ENCODE data around the gene GGN. TPM values are rescaled to one million over a fixed set of nuclear protein-coding genes. Genes with fewer than 3 reads are reported as not detected.

The GGN gene
- total RNA-seq, 1 experiment from 2014 or later, result 0.47 TPM

DNA sequence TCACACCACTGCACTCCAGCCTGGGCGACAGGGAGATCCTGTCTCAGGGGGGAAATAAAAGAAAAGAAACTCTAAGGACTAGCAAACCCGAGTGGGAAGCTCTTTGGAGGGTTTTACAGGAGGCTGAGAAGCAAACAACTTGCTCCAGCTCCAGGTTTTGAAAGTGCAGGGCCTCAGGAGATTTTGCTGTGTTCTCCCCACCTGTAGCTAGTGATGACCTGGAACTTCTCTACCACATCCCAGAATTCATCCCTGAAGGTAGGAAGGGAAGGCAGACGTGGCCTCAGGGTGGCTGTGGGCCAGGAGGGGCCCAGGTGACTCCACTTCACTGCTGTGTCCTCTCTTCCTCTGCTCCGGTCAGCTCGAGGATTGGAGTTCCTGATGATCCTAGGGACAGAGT lies 29.8 kb downstream of the GGN start:
- Histone ChIP-seq H3K36me3 (ENCODE audit: control insufficient read depth in 1 of 2, insufficient read depth in 2 of 2, low read length in 2 of 2) (no peaks in the 10 kb centered on the region), H3K27ac (ENCODE audit: low read depth, low read length) (no peak overlapping the region), H3K4me3 (replicated peaks in 1 of 2; ENCODE audit: low read depth in 1 of 2, low read length in 2 of 2) (no peak overlapping the region), H3K9ac (ENCODE audit: low read length) (no peak overlapping the region), H2AFZ (ENCODE audit: low read depth, low read length, poor library complexity, severe bottlenecking) (no peak overlapping the region), H3K4me1 (ENCODE audit: control insufficient read depth in 1 of 2, insufficient read depth in 2 of 2, low read length in 2 of 2) (peaks cover 6 to 19% of the 10 kb centered on the region in 2 experiments; a peak in 3 of 4 replicates), H3K9me2 (ENCODE audit: insufficient read depth) (no peaks in the 10 kb centered on the region), H3K9me3 (ENCODE audit: control insufficient read depth in 1 of 2, insufficient read depth in 1 of 2, low read depth in 1 of 2, low read length in 2 of 2) (no peaks in the 10 kb centered on the region), H3K27me3 (ENCODE audit: insufficient read depth, low read length) (peaks cover 11% of the 10 kb centered on the region; the same call in 1 of the 2 replicates), H4K20me1 (ENCODE audit: insufficient read depth) (no peaks in the 10 kb centered on the region), H3K79me2 (ENCODE audit: insufficient read depth, low read length) (no peaks in the 10 kb centered on the region), H3K4me2 (ENCODE audit: low read length) (no peak overlapping the region)
- no TSS peak for BruUV-seq (replicated peaks)
- TF ChIP-seq SIN3A (IDR thresholded peaks at IDR 0.05; ENCODE audit: low read depth) (no peak), JUND (IDR thresholded peaks at IDR 0.05) (no peak), ELF1 (IDR thresholded peaks at IDR 0.05; ENCODE audit: borderline replicate concordance, low read depth) (no peak), CBX3 (IDR thresholded peaks at IDR 0.05; ENCODE audit: low read depth) (no peak), EZH2phosphoT487 (IDR thresholded peaks at IDR 0.05; ENCODE audit: borderline replicate concordance) (no peak), EZH2 (IDR thresholded peaks at IDR 0.05) (no peak), POLR2A (IDR thresholded peaks at IDR 0.05; ENCODE audit: borderline replicate concordance, extremely low read depth, insufficient read depth, insufficient read length) (no peak)
- RAD21 ChIA-PET (ENCODE audit: low non-redundant PET in 1 of 2, low total read pairs in 2 of 2, uncharacterized antibody in 2 of 2, unreplicated experiment in 2 of 2), result no interaction called here
- POLR2A ChIA-PET, result interaction anchor here (1.0 to 1.1 kb wide), 2 partner anchors 9 to 16 kb away, joined by 3 to 4 read pairs; partner anchors contain the start of gene PSMD8
- ATAC-seq (no peak), DNase-seq (ENCODE audit: low read depth, low spot score) (no peak)
- intact Hi-C loops (cut with micrococcal nuclease), result no loop called here
- CTCF ChIA-PET, result no interaction called here

DNA sequence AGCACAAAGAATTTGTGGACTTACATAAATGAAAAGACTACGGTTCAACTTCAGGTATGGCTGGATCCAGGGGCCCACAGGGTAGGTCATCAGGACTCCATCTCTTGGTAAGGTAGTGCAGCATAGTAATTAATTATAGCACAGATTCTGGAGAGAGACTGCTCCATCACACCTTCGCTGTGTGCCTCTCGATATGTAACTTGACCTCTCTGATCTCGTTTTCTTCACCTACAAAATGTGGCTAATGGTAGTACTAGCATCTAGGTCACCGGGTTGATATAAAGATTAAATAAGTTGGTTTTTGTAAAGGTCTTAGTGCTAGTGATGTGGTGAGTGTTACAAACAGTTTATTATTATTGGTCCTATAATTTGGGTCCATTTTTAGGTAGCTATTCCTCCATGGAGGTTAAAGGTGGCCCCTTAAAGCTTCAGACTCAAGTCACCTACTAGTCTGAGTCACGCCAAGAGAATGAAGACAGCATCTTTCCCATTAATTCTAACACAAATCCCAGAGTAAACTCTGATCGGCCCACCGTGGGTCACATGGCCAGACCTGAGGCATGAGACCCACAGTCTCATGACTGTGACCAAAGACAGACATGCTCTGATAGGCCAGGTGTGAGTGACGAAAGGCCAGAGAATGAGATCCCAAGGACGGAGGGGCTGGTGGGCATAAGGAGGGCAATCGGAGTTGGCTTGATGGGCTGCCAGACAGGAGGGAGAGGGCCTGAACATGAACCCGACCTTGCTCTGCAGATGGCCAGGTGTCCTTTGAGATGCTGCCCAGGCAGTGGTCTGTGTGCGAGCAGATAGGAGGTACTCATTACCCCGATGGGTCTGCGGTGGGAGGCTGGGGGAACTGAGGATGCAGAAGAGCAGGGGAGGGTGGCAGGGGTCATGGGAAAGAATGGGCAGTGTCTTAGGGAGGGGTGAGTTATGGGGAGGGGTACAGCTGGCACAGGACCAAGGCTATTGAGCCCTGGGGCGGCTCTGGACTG lies 31.8 kb downstream of the GGN start:
- Histone ChIP-seq H2AFZ (ENCODE audit: low read depth, low read length, poor library complexity, severe bottlenecking) (no peak overlapping the region), H3K36me3 (ENCODE audit: control insufficient read depth in 1 of 2, insufficient read depth in 2 of 2, low read length in 2 of 2) (no peaks in the 10 kb centered on the region), H3K27me3 (ENCODE audit: insufficient read depth, low read length) (peaks cover 11% of the 10 kb centered on the region; the same call in 1 of the 2 replicates), H3K9ac (ENCODE audit: low read length) (no peak overlapping the region), H3K27ac (ENCODE audit: low read depth, low read length) (no peak overlapping the region), H3K79me2 (ENCODE audit: insufficient read depth, low read length) (no peaks in the 10 kb centered on the region), H3K4me1 (ENCODE audit: control insufficient read depth in 1 of 2, insufficient read depth in 2 of 2, low read length in 2 of 2) (peaks cover 0 to under 1% of the 10 kb centered on the region in 2 experiments; a peak in 1 of 4 replicates), H3K4me2 (ENCODE audit: low read length) (no peak overlapping the region), H3K9me2 (ENCODE audit: insufficient read depth) (no peaks in the 10 kb centered on the region), H4K20me1 (ENCODE audit: insufficient read depth) (no peaks in the 10 kb centered on the region), H3K4me3 (replicated peaks in 1 of 2; ENCODE audit: low read depth in 1 of 2, low read length in 2 of 2) (no peak overlapping the region), H3K9me3 (ENCODE audit: control insufficient read depth in 1 of 2, insufficient read depth in 1 of 2, low read depth in 1 of 2, low read length in 2 of 2) (no peaks in the 10 kb centered on the region)
- ChIA-PET RAD21 (ENCODE audit: low non-redundant PET in 1 of 2, low total read pairs in 2 of 2, uncharacterized antibody in 2 of 2, unreplicated experiment in 2 of 2) (no interaction called here), POLR2A (no interaction called here), CTCF (no interaction called here)
- TF ChIP-seq RAD21 (IDR thresholded peaks at IDR 0.05; ENCODE audit: low read depth) (no peak), YY1 (IDR thresholded peaks at IDR 0.05; ENCODE audit: extremely low read depth, insufficient replicate concordance, low read depth, low read length) (no peak), EZH2 (IDR thresholded peaks at IDR 0.05) (no peak)
- TF ChIP-seq, protein P1, sequence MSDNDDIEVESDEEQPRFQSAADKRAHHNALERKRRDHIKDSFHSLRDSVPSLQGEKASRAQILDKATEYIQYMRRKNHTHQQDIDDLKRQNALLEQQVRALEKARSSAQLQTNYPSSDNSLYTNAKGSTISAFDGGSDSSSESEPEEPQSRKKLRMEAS (IDR thresholded peaks at IDR 0.05), result no peak
- TF ChIP-seq, protein P2, sequence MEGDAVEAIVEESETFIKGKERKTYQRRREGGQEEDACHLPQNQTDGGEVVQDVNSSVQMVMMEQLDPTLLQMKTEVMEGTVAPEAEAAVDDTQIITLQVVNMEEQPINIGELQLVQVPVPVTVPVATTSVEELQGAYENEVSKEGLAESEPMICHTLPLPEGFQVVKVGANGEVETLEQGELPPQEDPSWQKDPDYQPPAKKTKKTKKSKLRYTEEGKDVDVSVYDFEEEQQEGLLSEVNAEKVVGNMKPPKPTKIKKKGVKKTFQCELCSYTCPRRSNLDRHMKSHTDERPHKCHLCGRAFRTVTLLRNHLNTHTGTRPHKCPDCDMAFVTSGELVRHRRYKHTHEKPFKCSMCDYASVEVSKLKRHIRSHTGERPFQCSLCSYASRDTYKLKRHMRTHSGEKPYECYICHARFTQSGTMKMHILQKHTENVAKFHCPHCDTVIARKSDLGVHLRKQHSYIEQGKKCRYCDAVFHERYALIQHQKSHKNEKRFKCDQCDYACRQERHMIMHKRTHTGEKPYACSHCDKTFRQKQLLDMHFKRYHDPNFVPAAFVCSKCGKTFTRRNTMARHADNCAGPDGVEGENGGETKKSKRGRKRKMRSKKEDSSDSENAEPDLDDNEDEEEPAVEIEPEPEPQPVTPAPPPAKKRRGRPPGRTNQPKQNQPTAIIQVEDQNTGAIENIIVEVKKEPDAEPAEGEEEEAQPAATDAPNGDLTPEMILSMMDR (IDR thresholded peaks at IDR 0.05 in 2 of 3, conservative IDR thresholded peaks at IDR 0.05 in 1 of 3; ENCODE audit: borderline replicate concordance in 1 of 3, insufficient read depth in 1 of 3, low read depth in 2 of 3, low read length in 2 of 3), result no peak
- ATAC-seq (no peak), DNase-seq (ENCODE audit: low read depth, low spot score) (no peak)
- BruUV-seq (replicated peaks), result no TSS peak
- intact Hi-C loops (cut with micrococcal nuclease), result no loop called here

All from HCT116 (cell line).